H1 (cell line): ENCODE measurements around the gene LRRC25. TPM values are rescaled to one million over a fixed set of nuclear protein-coding genes. Genes with fewer than 3 reads are reported as not detected.

Source experiments
- E2F6 ChIP-seq: IDR thresholded peaks from 2 replicates; pipeline ENCODE4 v1.6.1; 2012; ENCODE audit warnings: inconsistent platforms
- EGR1 ChIP-seq: IDR thresholded peaks from 2 replicates; pipeline ENCODE4 v1.6.1; 2011; ENCODE audit warnings: low read depth, low read length, borderline replicate concordance
- FOSL1 ChIP-seq: IDR thresholded peaks from 2 replicates; pipeline ENCODE4 v1.6.1; 2011; ENCODE audit warnings: mild to moderate bottlenecking, low read depth, low read length, moderate library complexity; ENCODE audit not compliant: insufficient read depth
- GABPA ChIP-seq: IDR thresholded peaks from 2 replicates; pipeline ENCODE4 v1.6.1; 2011; ENCODE audit warnings: mild to moderate bottlenecking, low read length, moderate library complexity, borderline replicate concordance; ENCODE audit not compliant: insufficient read depth
- GTF2F1 ChIP-seq: IDR thresholded peaks from 2 replicates; pipeline ENCODE4 v1.6.1; 2012; ENCODE audit warnings: low read depth, low read length, improper control_type of control experiment, borderline replicate concordance
- JUN ChIP-seq: IDR thresholded peaks from 2 replicates; pipeline ENCODE4 v1.6.1; 2011; ENCODE audit warnings: low read depth, mild to moderate bottlenecking, improper control_type of control experiment, low read length
- SP1 ChIP-seq: IDR thresholded peaks from 2 replicates; pipeline ENCODE4 v1.6.1; 2011; ENCODE audit warnings: low read depth, low read length
- SRF ChIP-seq: IDR thresholded peaks from 2 replicates; pipeline ENCODE4 v1.6.1; 2011; ENCODE audit warnings: mild to moderate bottlenecking, low read depth, low read length, moderate library complexity
- polyA plus RNA-seq, 7 experiments: library from polyadenylated mRNA; depleted of rRNA in 3 of 7; stranded (reverse) in 5 of 7; unstranded in 2 of 7; fragments of >200 nt in 5 of 7; fragments of 200-250 nt in 2 of 7; gene quantifications; 1 replicate in 5 of 7; 2 replicates in 1 of 7; 4 replicates in 1 of 7; pipeline versions ENCODE4 v1.2.1 to v1.2.3, GENCODE V29; 2011 to 2013; ENCODE audit warnings: missing spikeins in 2 of 7, mixed read lengths in 2 of 7
- total RNA-seq: library from RNA; stranded (reverse); fragmentation: NEBNext Ultra II Directional; extraction: Animal tissue kit (Norgen Biotek cat#: 25700); gene quantifications from 2 replicates; pipeline ENCODE4 v1.2.1, GENCODE V29; 2021

LRRC25 gene
- total and polyA plus RNA-seq, 2 of the 8 experiments (the other 6 are each of a cell fraction or from before 2014, with no cell fraction given), result 0.20 to 0.41 TPM

GRCh38 chr19:18362934-18363542 is 34.4 kb downstream of the LRRC25 start (continued):
- TF ChIP-seq SP1, result no peak
- TF ChIP-seq SRF, result no peak
- TF ChIP-seq GABPA, result no peak
- no peak for TF ChIP-seq JUN
- no peak for TF ChIP-seq FOSL1
- no peak for TF ChIP-seq E2F6
- no peak for TF ChIP-seq EGR1
- no peak for TF ChIP-seq GTF2F1
- TF ChIP-seq, all 59 proteins: peak for 0
